Measurements from ENCODE around the gene TBXA2R. TPM values are rescaled to one million over a fixed set of nuclear protein-coding genes. Genes with fewer than 3 reads are reported as not detected.
"Not testable (repeated sequence)": the region's sequence is repeated elsewhere in the genome, so short reads cannot be mapped to it uniquely, and the experiment has no call there.

The TBXA2R gene
- polyA plus RNA-seq, 10 donors = 1.2 to 3.7 (median 1.7) TPM

- DNase-seq = peak; percentile 33 to 69 (median 67)
These were observed 26.3 kb downstream of the TBXA2R start for GRCh38 chr19:3580156-3580934.

- DNase-seq = no peak
These were observed 28.3 kb downstream of the TBXA2R start for GRCh38 chr19:3578390-3578789.

- no peak for DNase-seq
These were observed 28.8 kb downstream of the TBXA2R start for GRCh38 chr19:3577723-3578344.

DNA sequence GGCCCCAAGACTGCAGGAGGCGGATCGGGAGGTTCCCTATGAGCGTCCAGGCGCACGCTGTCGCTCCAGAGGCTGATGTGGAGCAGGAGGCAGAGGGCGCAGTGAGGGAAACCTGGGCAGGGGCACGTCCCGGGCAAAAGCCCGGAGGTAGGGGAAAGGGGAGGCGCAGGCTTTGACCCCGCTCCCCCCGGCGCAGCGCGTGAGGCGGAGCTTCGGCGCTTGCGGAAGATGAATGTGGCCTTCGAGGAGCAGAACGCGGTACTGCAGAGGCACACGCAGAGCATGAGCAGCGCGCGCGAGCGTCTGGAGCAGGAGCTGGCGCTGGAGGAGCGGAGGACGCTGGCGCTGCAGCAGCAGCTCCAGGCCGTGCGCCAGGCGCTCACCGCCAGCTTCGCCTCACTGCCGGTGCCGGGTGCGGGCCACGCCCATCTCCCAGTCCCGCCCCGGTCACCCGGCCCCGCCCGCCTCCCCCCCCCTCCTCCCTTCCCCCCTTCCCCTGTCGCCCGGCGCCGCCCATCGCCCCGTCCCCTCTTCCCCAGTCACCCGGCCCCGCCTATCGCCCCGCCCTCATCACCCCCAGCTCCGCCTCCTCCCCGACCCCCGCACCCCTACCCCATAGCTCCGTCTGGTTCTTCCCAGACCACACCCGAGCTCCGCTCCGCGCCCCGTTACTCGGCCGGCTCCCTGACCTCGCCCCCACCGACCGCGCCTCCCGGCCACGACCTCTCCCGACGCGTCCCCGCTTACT lies 29.8 kb downstream of the TBXA2R start:
- DNase-seq = peak; percentile 53 to 85 (median 76)

DNA sequence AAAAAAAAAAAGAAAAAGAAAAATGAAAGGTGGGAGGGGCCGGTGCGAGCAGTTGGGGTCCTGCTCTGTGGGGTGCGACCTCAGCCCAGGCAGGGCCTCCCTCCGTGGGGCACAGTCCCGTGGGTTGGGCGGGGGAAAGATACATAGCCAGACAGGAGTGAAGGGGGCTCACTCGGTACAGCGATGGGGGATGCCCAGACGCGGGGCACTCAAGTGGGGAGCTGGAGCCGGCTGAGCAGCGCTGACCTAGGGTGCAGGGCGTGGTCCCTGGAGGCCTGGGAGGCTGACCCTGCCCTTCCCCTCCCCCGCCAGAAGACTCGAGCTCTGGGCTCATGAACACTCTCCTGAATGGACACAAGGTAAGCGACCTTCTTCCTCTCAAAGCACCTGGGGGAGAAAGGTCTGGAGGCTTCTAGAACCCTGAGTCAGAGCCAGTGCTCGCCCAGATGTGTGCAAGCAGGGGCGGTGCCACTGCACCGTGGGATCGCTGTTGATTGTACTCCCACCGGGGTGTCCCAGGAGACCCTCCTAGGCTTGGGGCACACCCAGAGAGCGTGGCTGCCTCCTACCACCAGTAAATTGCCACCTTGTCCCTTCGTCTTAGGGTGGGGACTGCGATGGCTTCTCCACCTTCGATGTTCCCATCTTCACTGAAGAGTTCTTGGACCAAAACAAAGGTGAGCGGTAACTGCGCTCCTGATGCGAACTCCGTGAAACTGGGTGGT lies 30.6 kb downstream of the TBXA2R start:
- no peak for DNase-seq

DNA sequence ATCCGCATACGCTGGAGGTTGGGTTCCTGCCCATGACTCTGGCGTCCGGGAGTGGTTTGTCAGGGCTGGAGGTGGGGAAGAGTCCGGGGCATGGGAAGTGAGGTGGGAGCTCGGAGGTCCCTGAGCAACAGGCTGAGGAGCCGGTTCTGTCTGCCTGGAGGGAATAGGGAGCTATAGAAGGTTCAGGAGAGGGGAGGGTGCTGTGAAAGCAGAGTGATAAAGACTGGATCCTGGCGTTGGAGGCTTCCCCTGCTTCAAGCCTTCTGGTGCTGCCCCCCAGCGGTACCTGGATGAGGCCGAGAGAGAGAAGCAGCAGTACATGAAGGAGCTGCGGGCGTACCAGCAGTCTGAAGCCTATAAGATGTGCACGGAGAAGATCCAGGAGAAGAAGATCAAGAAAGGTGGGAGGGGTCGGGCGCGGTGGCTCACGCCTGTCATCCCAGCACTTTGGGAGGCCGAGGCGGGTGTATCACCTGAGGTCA lies 31.4 kb downstream of the TBXA2R start:
- DNase-seq = no peak

- DNase-seq = peak; percentile 70 to 82 (median 75)
These were observed 32.6 kb downstream of the TBXA2R start for GRCh38 chr19:3573858-3574637.

- no peak for DNase-seq
These were observed 33.4 kb downstream of the TBXA2R start for GRCh38 chr19:3573162-3573857.

DNA sequence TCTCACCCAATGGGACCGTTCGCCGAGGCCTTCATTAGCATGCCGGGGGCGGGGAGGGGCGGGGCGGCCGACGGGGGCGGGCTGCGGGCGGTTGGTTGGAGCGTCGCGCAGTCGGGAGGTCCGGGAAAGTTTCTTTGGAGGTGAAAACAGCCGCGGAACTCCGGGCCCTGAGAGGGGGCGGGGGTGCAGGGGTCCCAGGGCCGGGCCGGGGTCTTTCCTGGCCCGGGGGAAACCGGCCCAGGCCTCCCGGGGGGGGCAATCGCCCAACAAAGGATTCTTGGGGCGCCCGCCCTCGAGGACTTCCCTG lies 33.9 kb downstream of the TBXA2R start, which contains the start of gene HMG20B:
HMG20B (plus strand) TSS at position 90 of the 307 bp plus-strand sequence. CDS start 366 bp downstream, outside the sequence.
- no peak for DNase-seq

- peak; percentile 100 for DNase-seq
These were observed 34.4 kb downstream of the TBXA2R start for GRCh38 chr19:3572132-3572854.

- no peak for DNase-seq
These were observed 36.1 kb downstream of the TBXA2R start for GRCh38 chr19:3570606-3571011.

- DNase-seq = not testable (repeated sequence)
These were observed 36.6 kb downstream of the TBXA2R start for GRCh38 chr19:3570042-3570441.

- no peak for DNase-seq
These were observed 41.5 kb downstream of the TBXA2R start for GRCh38 chr19:3565139-3565538.

DNA sequence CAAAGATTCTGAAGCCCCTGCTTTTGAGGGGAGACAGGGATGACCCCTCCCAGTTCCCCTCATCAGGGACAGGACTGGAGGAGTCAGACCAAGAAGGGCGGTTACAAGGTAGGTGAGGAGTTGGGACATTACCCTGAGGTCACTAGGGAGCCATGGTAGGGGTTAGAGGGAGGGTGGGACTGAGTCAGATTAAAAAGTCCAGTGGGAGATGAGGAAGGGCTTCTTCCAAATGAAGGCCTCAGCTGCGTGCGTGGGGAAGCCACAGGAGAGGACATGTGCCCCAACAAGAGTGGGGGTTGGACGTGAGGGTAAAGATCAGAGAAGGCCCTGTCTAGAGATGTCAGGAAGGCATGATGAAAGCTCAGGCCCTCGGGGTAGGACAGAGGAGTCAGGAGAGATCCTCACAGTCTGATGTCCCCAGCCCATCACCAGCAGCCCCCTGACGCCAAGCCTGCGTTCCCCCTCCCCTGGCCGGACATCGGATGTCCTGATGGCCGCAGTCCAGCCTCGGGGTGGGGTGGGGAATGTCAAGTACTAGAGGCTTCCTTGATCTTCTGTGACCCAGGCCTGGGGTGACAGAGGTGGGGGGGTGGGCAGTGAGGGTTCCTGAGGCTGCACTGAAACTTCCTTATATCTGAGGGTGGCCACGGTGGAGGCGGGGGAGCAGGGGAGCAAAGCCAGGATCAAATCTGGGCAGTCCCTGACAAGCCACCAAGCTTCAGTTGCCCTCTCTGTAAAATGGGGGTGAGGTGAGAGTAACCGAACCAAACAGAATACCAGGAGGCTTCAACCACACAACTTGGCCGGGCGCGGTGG lies 42.8 kb downstream of the TBXA2R start:
- no peak for DNase-seq

DNA sequence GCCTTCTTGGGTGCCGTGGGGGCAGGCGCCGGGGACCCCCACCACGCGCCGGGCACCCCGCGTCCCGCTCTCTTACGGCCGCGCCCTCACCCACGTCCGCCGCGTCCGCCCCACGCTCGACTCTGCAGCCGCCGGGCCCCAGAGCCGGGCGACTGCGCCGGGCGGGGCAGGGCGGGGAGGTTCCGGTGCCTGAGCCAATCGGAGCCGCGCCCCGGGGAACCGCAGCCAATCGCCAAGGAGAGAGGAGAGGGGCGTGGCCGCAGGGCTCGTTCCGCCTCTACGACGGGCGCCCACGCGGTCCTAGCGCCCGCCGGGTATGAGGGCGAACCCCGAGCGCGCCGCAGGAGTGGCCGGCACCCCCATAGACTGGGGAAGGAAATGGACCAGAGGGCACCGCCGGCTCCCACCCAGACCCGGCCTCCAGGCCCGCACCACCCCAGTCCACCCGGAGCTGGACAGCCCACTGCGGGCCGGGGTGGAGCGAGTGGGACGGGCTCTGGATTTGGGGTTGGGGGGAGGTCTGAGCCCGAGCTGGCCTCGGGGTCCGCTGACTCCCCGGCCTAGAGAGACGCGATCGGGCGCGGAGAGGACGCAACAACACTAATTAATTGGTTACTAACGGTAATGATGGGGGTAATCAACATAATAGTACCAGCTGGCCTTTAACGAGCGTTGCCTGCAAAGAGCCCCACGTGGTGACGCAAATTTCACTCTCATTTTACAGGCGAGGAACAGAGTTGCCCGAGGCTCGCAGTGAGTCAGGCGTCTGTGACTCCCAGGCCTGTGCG lies 49.0 kb downstream of the TBXA2R start, which contains the start of gene MFSD12:
MFSD12 (minus strand) TSS at position 126 of the 788 bp plus-strand sequence. CDS start 183 bp downstream, outside the sequence.
- peak; percentile 92 to 97 (median 96) for DNase-seq

DNA sequence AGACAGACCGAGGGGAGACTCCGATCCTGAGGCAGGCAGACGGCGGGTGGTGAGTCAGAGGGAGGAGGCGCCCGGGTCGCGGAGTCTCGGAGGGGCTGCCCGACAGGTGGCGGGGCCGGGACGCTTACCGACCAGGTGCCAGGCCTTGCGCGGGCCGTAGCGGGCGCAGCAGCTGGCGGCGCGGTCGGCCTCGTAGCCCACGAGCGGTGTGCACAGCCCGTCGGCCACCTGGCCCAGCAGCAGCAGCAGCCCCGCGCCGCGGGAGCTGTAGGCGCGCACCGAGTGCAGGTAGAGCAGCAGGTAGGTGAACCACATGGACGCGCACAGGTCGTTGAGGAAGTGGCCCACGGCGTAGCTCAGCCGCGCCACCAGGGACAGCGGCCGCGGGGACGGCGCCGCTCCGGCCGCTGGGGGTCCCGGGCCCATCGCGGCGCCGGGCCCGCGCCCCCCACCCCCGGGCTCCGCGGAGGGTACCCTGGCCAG lies 49.7 kb downstream of the TBXA2R start:
- DNase-seq = peak in 1 of 3 donors; percentile 32

GRCh38 chr19:3556423-3556977 lies 50.2 kb downstream of the TBXA2R start:
- no peak for DNase-seq
